K562 (cell line): ENCODE results near the gene DELE1. TPM values are rescaled to one million over a fixed set of nuclear protein-coding genes. Genes with fewer than 3 reads are reported as not detected.
A peak's percentile ranks its signal among the peaks of the same experiment; 100 is the strongest.

Experiments
- GATA2 ChIP-seq: sonication (generic); formaldehyde crosslinking; IDR thresholded peaks from 2 replicates; pipeline ENCODE4 v1.4.0; 2020; ENCODE audit warnings: mild to moderate bottlenecking, missing genetic modification reagents
- HDGF ChIP-seq: fragments of 450-650 bp; IDR thresholded peaks from 2 replicates; pipeline ENCODE4 v1.6.1; 2016
- JUNB ChIP-seq: fragments of 450-650 bp; formaldehyde crosslinking; conservative IDR thresholded peaks from 2 replicates; pipeline ENCODE4 v1.4.0; 2020; ENCODE audit warnings: mild to moderate bottlenecking
- KLF1 ChIP-seq: fragments of 450-650 bp; IDR thresholded peaks from 2 replicates; pipeline ENCODE4 v1.6.1; 2016; ENCODE audit warnings: missing genetic modification characterization, missing compliant biosample characterization
- NFATC3 ChIP-seq: fragments of 450-650 bp; IDR thresholded peaks from 2 replicates; pipeline ENCODE4 v1.6.1; 2017; ENCODE audit warnings: mild to moderate bottlenecking
- PHF8 ChIP-seq: fragments of 200-600 bp; sonication (generic); IDR thresholded peaks from 2 replicates; pipeline ENCODE4 v1.6.1; 2012; ENCODE audit warnings: mixed run types, mild to moderate bottlenecking, inconsistent platforms, low read length, moderate library complexity, borderline replicate concordance
- TAL1 ChIP-seq: fragments of 450-650 bp; IDR thresholded peaks from 2 replicates; pipeline ENCODE4 v1.6.1; 2016; ENCODE audit warnings: mild to moderate bottlenecking
- TEAD2 ChIP-seq: fragments of 450-650 bp; IDR thresholded peaks from 2 replicates; pipeline ENCODE4 v1.6.1; 2016; ENCODE audit warnings: missing genetic modification characterization, control low read depth, missing compliant biosample characterization
- ZKSCAN3 ChIP-seq: fragments of 250-450 bp; sonication (Bioruptor Pico); IDR thresholded peaks from 2 replicates; pipeline ENCODE4 v1.4.0; 2020
- ZNF584 ChIP-seq: fragments of 200-800 bp; sonication (Bioruptor generic); IDR thresholded peaks from 2 replicates; pipeline ENCODE4 v1.6.1; 2016; ENCODE audit warnings: low read depth, mild to moderate bottlenecking, missing genetic modification characterization, missing compliant biosample characterization
- polyA plus RNA-seq, 8 experiments: library from polyadenylated mRNA; depleted of rRNA in 4 of 8; stranded (reverse) in 5 of 8; unstranded in 3 of 8; fragments of >200 nt; fragmentation: Nextera tagmentation in 2 of 8; fragmentation: Illumina TruSeq in 1 of 8; extraction: Ambion mirVana in 2 of 8; extraction: Trizol in 1 of 8; gene quantifications; 2 replicates each; pipeline versions ENCODE4 v1.2.1 to v1.2.3, GENCODE V29; 2011 to 2014; ENCODE audit warnings: inconsistent platforms in 1 of 8, missing spikeins in 1 of 8
- total RNA-seq, 7 experiments: library from RNA; depleted of rRNA in 6 of 7; stranded (reverse); fragments of >200 nt in 6 of 7; fragmentation: Illumina TruSeq in 2 of 7; extraction: Trizol in 2 of 7; gene quantifications; 2 replicates each; pipeline versions ENCODE4 v1.2.1 to v1.2.3, GENCODE V29; 2011 to 2021; ENCODE audit warnings: low replicate concordance in 1 of 7
- TF ChIP-seq, protein P1 (sequence below), 2 experiments: IDR thresholded peaks; 2 replicates each; pipeline ENCODE4 v1.6.1; 2011; ENCODE audit warnings: borderline replicate concordance in 1 of 2, control low read depth in 1 of 2, low read depth in 1 of 2, low read length in 1 of 2, mild to moderate bottlenecking in 1 of 2, mixed read lengths in 1 of 2, moderate library complexity in 1 of 2; ENCODE audit not compliant: insufficient read depth in 1 of 2, insufficient read length in 1 of 2, poor library complexity in 1 of 2, severe bottlenecking in 1 of 2; ENCODE audit errors: extremely low read depth in 1 of 2
- TF ChIP-seq, protein P2 (sequence below): fragments of 250-450 bp; sonication (Bioruptor Pico); IDR thresholded peaks from 2 replicates; pipeline ENCODE4 v1.4.0; 2020
- TF ChIP-seq, protein P3 (sequence below): fragments of 450-650 bp; formaldehyde crosslinking; IDR thresholded peaks from 2 replicates; pipeline ENCODE4 v1.4.0; 2020; ENCODE audit warnings: mild to moderate bottlenecking, mixed read lengths
- TF ChIP-seq, protein P4 (sequence below), 2 experiments: fragments of 450-650 bp; conservative IDR thresholded peaks; 2 replicates each; pipeline ENCODE4 v1.6.1; 2017; ENCODE audit warnings: mild to moderate bottlenecking in 2 of 2, moderate library complexity in 2 of 2
- TF ChIP-seq, protein P5 (sequence below): IDR thresholded peaks from 3 replicates; pipeline ENCODE4 v1.6.1; 2011; ENCODE audit warnings: borderline replicate concordance, mild to moderate bottlenecking; ENCODE audit not compliant: insufficient read length, insufficient read depth

DELE1 gene
- total and polyA plus RNA-seq, 9 of the 15 experiments (the other 6 are each of a cell fraction or from before 2014, with no cell fraction given): 16.6 to 74.4 (median 49.8) TPM

DNA sequence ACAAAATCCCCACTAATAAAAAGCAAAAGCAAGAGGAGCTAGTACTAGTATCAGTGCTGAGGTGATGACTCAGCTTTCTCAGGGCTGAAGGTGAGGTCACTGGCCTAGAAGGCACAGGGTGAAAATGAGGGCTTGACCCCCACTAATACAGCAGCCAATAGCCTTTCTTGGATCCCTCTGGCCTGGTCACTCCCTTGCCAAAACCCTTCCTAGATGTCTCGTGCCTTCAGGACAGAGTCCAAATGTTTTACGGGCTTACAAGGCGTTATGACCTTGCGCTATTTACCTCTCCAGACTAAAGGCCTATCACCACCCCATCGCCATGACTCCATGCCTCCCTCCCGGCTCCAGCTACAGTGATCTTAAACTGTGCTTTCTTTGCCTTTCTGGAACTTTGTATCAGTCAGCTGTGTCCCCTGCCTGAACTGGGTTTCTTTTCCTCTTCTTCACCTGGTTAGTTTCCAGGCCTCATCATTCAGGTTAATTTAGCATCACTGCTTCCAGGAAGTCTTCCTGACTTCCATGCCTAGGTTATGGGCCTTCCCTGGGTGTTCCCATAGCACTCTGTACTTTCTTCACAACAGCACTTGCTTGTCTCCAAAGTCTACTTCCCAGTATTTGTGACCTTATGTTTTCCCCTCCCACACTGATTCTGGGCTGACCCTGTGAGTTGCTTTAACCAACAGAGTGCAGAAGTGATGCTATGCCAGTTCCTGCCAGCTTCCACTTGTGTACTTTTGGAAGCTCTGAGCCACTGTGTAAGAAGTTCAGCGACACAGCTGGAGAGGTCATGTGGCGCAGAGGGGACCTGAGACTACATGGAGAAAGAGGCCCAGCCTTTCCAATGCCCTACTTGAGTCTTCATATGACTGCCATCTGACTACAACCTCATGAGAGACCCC, 4.2 kb upstream of the DELE1 start (continued):
- TF ChIP-seq, protein P1, sequence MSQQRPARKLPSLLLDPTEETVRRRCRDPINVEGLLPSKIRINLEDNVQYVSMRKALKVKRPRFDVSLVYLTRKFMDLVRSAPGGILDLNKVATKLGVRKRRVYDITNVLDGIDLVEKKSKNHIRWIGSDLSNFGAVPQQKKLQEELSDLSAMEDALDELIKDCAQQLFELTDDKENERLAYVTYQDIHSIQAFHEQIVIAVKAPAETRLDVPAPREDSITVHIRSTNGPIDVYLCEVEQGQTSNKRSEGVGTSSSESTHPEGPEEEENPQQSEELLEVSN (IDR thresholded peaks at IDR 0.05; ENCODE audit: borderline replicate concordance in 1 of 2, extremely low read depth in 1 of 2, insufficient read depth in 1 of 2, insufficient read length in 1 of 2, low read depth in 1 of 2, low read length in 1 of 2, poor library complexity in 1 of 2, severe bottlenecking in 1 of 2): no peak
- TF ChIP-seq GATA2 (CRISPR knock-in tag) (no peak), HDGF (peak; percentile 47; the same call in 1 of the 2 replicates), JUNB (CRISPR knock-in tag) (no peak), ZKSCAN3 (no peak), ZNF584 (CRISPR knock-in tag) (0 out of 2 replicates have a peak, but pooled peaks have one; percentile 24), TEAD2 (tag) (no peak), NFATC3 (no peak), PHF8 (no peak; the same call in 1 of the 2 replicates), TAL1 (no peak), KLF1 (no peak)
- TF ChIP-seq, protein P2, sequence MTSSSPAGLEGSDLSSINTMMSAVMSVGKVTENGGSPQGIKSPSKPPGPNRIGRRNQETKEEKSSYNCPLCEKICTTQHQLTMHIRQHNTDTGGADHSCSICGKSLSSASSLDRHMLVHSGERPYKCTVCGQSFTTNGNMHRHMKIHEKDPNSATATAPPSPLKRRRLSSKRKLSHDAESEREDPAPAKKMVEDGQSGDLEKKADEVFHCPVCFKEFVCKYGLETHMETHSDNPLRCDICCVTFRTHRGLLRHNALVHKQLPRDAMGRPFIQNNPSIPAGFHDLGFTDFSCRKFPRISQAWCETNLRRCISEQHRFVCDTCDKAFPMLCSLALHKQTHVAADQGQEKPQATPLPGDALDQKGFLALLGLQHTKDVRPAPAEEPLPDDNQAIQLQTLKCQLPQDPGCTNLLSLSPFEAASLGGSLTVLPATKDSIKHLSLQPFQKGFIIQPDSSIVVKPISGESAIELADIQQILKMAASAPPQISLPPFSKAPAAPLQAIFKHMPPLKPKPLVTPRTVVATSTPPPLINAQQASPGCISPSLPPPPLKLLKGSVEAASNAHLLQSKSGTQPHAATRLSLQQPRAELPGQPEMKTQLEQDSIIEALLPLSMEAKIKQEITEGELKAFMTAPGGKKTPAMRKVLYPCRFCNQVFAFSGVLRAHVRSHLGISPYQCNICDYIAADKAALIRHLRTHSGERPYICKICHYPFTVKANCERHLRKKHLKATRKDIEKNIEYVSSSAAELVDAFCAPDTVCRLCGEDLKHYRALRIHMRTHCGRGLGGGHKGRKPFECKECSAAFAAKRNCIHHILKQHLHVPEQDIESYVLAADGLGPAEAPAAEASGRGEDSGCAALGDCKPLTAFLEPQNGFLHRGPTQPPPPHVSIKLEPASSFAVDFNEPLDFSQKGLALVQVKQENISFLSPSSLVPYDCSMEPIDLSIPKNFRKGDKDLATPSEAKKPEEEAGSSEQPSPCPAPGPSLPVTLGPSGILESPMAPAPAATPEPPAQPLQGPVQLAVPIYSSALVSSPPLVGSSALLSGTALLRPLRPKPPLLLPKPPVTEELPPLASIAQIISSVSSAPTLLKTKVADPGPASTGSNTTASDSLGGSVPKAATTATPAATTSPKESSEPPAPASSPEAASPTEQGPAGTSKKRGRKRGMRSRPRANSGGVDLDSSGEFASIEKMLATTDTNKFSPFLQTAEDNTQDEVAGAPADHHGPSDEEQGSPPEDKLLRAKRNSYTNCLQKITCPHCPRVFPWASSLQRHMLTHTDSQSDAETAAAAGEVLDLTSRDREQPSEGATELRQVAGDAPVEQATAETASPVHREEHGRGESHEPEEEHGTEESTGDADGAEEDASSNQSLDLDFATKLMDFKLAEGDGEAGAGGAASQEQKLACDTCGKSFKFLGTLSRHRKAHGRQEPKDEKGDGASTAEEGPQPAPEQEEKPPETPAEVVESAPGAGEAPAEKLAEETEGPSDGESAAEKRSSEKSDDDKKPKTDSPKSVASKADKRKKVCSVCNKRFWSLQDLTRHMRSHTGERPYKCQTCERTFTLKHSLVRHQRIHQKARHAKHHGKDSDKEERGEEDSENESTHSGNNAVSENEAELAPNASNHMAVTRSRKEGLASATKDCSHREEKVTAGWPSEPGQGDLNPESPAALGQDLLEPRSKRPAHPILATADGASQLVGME (CRISPR knock-in tag): no peak
- TF ChIP-seq, protein P3, sequence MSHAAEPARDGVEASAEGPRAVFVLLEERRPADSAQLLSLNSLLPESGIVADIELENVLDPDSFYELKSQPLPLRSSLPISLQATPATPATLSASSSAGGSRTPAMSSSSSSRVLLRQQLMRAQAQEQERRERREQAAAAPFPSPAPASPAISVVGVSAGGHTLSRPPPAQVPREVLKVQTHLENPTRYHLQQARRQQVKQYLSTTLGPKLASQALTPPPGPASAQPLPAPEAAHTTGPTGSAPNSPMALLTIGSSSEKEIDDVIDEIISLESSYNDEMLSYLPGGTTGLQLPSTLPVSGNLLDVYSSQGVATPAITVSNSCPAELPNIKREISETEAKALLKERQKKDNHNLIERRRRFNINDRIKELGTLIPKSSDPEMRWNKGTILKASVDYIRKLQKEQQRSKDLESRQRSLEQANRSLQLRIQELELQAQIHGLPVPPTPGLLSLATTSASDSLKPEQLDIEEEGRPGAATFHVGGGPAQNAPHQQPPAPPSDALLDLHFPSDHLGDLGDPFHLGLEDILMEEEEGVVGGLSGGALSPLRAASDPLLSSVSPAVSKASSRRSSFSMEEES (CRISPR knock-in tag): no peak
- TF ChIP-seq, protein P4, sequence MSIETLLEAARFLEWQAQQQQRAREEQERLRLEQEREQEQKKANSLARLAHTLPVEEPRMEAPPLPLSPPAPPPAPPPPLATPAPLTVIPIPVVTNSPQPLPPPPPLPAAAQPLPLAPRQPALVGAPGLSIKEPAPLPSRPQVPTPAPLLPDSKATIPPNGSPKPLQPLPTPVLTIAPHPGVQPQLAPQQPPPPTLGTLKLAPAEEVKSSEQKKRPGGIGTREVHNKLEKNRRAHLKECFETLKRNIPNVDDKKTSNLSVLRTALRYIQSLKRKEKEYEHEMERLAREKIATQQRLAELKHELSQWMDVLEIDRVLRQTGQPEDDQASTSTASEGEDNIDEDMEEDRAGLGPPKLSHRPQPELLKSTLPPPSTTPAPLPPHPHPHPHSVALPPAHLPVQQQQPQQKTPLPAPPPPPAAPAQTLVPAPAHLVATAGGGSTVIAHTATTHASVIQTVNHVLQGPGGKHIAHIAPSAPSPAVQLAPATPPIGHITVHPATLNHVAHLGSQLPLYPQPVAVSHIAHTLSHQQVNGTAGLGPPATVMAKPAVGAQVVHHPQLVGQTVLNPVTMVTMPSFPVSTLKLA (conservative IDR thresholded peaks at IDR 0.05): no peak
- TF ChIP-seq, protein P5, sequence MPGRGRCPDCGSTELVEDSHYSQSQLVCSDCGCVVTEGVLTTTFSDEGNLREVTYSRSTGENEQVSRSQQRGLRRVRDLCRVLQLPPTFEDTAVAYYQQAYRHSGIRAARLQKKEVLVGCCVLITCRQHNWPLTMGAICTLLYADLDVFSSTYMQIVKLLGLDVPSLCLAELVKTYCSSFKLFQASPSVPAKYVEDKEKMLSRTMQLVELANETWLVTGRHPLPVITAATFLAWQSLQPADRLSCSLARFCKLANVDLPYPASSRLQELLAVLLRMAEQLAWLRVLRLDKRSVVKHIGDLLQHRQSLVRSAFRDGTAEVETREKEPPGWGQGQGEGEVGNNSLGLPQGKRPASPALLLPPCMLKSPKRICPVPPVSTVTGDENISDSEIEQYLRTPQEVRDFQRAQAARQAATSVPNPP: no peak
